Sigmoid colon (tissue), 4 donors: ENCODE data around the gene C2CD2.

Experiments
- POLR2A ChIP-seq, 2 donors: fragments of 450-650 bp; IDR thresholded peaks; one replicate each; pipeline ENCODE4 v1.6.1; 2016; ENCODE audit warnings: antibody characterized with exemption in 2 of 2, mild to moderate bottlenecking in 2 of 2, moderate library complexity in 2 of 2
- POLR2AphosphoS5 ChIP-seq, 4 donors: sonication (generic); formaldehyde crosslinking; IDR thresholded peaks; one replicate each; pipeline ENCODE4 v1.6.1; 2017; ENCODE audit warnings: antibody characterized with exemption in 4 of 4
- TF ChIP-seq, protein P1 (sequence below), 4 experiments: fragments of 450-650 bp in 3 of 4; fragments of 200-600 bp in 1 of 4; IDR thresholded peaks; one replicate each; pipeline ENCODE4 v1.5.1; 2016 to 2019; ENCODE audit warnings: antibody characterized with exemption in 4 of 4, mild to moderate bottlenecking in 3 of 4, moderate library complexity in 2 of 4

DNA sequence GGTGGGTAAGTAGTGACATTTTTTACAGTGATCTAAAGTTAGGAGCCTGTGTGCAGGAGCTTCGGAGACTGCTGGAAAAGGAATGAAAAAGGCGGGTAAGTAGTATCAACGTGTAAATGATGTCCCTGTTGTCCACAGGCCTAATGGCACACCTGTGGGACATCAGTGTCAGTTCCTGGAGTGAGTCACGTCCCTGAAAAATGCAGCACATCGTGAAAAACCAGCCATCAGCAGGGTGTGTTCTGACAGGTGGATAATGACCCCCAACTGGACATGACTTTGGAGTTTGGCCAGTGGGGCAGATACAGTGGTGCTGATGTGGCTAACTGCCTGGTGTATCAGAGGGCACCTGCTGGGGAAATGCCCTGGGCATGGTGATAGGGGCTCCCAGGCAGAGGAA, 62.7 kb downstream of the C2CD2 start:
- TF ChIP-seq POLR2AphosphoS5 (IDR thresholded peaks at IDR 0.05) = no peak
- TF ChIP-seq, protein P1, sequence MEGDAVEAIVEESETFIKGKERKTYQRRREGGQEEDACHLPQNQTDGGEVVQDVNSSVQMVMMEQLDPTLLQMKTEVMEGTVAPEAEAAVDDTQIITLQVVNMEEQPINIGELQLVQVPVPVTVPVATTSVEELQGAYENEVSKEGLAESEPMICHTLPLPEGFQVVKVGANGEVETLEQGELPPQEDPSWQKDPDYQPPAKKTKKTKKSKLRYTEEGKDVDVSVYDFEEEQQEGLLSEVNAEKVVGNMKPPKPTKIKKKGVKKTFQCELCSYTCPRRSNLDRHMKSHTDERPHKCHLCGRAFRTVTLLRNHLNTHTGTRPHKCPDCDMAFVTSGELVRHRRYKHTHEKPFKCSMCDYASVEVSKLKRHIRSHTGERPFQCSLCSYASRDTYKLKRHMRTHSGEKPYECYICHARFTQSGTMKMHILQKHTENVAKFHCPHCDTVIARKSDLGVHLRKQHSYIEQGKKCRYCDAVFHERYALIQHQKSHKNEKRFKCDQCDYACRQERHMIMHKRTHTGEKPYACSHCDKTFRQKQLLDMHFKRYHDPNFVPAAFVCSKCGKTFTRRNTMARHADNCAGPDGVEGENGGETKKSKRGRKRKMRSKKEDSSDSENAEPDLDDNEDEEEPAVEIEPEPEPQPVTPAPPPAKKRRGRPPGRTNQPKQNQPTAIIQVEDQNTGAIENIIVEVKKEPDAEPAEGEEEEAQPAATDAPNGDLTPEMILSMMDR (IDR thresholded peaks at IDR 0.05) = no peak
- no peak for TF ChIP-seq POLR2A (IDR thresholded peaks at IDR 0.05)
